BLaER1 treated with 17β-estradiol and CSF1 and Interleukin-3, amounts not matched to agents 10 nM and 100 nM (cell line): ENCODE data around the gene MYADM.

Experiments
- H3K27ac ChIP-seq, 11 experiments: shearing (Covaris generic); formaldehyde crosslinking; 2 replicates each; pipeline ENCODE4 v1.8.1; 2022
- H3K27me3 ChIP-seq, 11 experiments: shearing (Covaris generic); formaldehyde crosslinking; 2 replicates each; pipeline ENCODE4 v1.8.1; 2022
- H3K36me3 ChIP-seq, 11 experiments: shearing (Covaris generic); formaldehyde crosslinking; 2 replicates each; pipeline ENCODE4 v1.8.1; 2022
- H3K4me1 ChIP-seq, 10 experiments: shearing (Covaris generic); formaldehyde crosslinking; 2 replicates each; pipeline ENCODE4 v1.8.1; 2022
- H3K4me2 ChIP-seq, 11 experiments: shearing (Covaris generic); formaldehyde crosslinking; 2 replicates each; pipeline ENCODE4 v1.8.1; 2022
- H3K4me3 ChIP-seq, 10 experiments: shearing (Covaris generic); formaldehyde crosslinking; 2 replicates each; pipeline ENCODE4 v1.8.1; 2022
- H3K9ac ChIP-seq, 11 experiments: shearing (Covaris generic); formaldehyde crosslinking; 2 replicates each; pipeline ENCODE4 v1.8.1; 2022
- H3K9me3 ChIP-seq, 11 experiments: shearing (Covaris generic); formaldehyde crosslinking; replicated peaks in 1 of 11; 2 replicates each; pipeline ENCODE4 v1.8.1; 2022
- H4K20me1 ChIP-seq, 11 experiments: shearing (Covaris generic); formaldehyde crosslinking; 2 replicates each; pipeline ENCODE4 v1.8.1; 2022
- Cebpa-rat ChIP-seq, 11 experiments: shearing (Covaris generic); IDR thresholded peaks; 2 replicates each; pipeline ENCODE4 v1.8.1; 2022

The MYADM gene

GRCh38 chr19:53873773-53874605 is 6.3 kb downstream of the MYADM start:
- Histone ChIP-seq H3K27me3 (no peaks in the 10 kb centered on the region), H3K9me3 (no peaks in the 10 kb centered on the region), H3K4me1 (peaks cover 70 to 87% (median 80%) of the 10 kb centered on the region in 10 experiments), H3K4me3 (peak overlapping the region in 9 of 10 experiments; percentile 32 to 95 (median 50); a peak in 17 of 20 replicates), H4K20me1 (peaks cover 46 to 76% (median 64%) of the 10 kb centered on the region in 11 experiments), H3K36me3 (peaks cover 31 to 66% (median 55%) of the 10 kb centered on the region in 11 experiments), H3K4me2 (peak overlapping the region; percentile 81 to 100 (median 96)), H3K9ac (peak overlapping the region; percentile 34 to 98 (median 69); a peak in 18 of 22 replicates), H3K27ac (peak overlapping the region in 10 of 11 experiments; percentile 49 to 100 (median 96); a peak in 18 of 22 replicates)
- TF ChIP-seq Cebpa-rat (IDR thresholded peaks at IDR 0.05): no peak

- peak overlapping the region; percentile 81 to 100 (median 96) for H3K4me2 ChIP-seq
- H4K20me1 ChIP-seq: peaks cover 46 to 73% (median 64%) of the 10 kb centered on the region in 11 experiments
- H3K36me3 ChIP-seq: peaks cover 31 to 66% (median 55%) of the 10 kb centered on the region in 11 experiments
- H3K9me3 ChIP-seq: no peaks in the 10 kb centered on the region
- no peaks in the 10 kb centered on the region for H3K27me3 ChIP-seq
- H3K4me1 ChIP-seq: peaks cover 71 to 90% (median 82%) of the 10 kb centered on the region in 10 experiments
- peak overlapping the region in 9 of 10 experiments; percentile 32 to 95 (median 50); a peak in 17 of 20 replicates for H3K4me3 ChIP-seq
- peak overlapping the region in 10 of 11 experiments; percentile 49 to 100 (median 96); a peak in 19 of 22 replicates for H3K27ac ChIP-seq
- no peak for TF ChIP-seq Cebpa-rat (IDR thresholded peaks at IDR 0.05)
- H3K9ac ChIP-seq: peak overlapping the region; percentile 34 to 95 (median 68); a peak in 20 of 22 replicates
Observed at GRCh38 chr19:53874606-53874990, 6.9 kb downstream of the MYADM start.

- Histone ChIP-seq H3K27ac (peak overlapping the region in 10 of 11 experiments; percentile 49 to 100 (median 96); a peak in 18 of 22 replicates), H3K9ac (peak overlapping the region in 10 of 11 experiments; percentile 15 to 74 (median 66); a peak in 13 of 22 replicates), H3K9me3 (no peaks in the 10 kb centered on the region), H3K4me3 (peak overlapping the region in 8 of 10 experiments; percentile 4 to 95 (median 44); a peak in 7 of 20 replicates), H3K27me3 (no peaks in the 10 kb centered on the region), H3K4me1 (peaks cover 80 to 99% (median 91%) of the 10 kb centered on the region in 10 experiments), H4K20me1 (peaks cover 45 to 67% (median 63%) of the 10 kb centered on the region in 11 experiments), H3K4me2 (peak overlapping the region; percentile 81 to 100 (median 96)), H3K36me3 (peaks cover 31 to 65% (median 55%) of the 10 kb centered on the region in 11 experiments)
- TF ChIP-seq Cebpa-rat (IDR thresholded peaks at IDR 0.05): no peak
Observed at GRCh38 chr19:53875602-53876325, 8.1 kb downstream of the MYADM start.

- Histone ChIP-seq H3K4me1 (peaks cover 80 to 99% (median 91%) of the 10 kb centered on the region in 10 experiments), H3K4me2 (peak overlapping the region; percentile 77 to 100 (median 96)), H3K4me3 (0 out of 20 replicates have a peak overlapping the region, but pooled peaks of 1 of the 10 experiments have one; percentile 8), H4K20me1 (peaks cover 38 to 58% (median 55%) of the 10 kb centered on the region in 11 experiments), H3K9ac (peak overlapping the region in 1 of 11 experiments; percentile 7; a peak in 1 of 22 replicates), H3K9me3 (no peaks in the 10 kb centered on the region), H3K27ac (peak overlapping the region in 8 of 11 experiments; percentile 14 to 98 (median 46); a peak in 13 of 22 replicates), H3K27me3 (0 out of 22 replicates have a peak, but pooled peaks cover 0 to under 1% (median 0%) of the 10 kb centered on the region in 11 experiments), H3K36me3 (peaks cover 31 to 55% (median 52%) of the 10 kb centered on the region in 11 experiments)
- TF ChIP-seq Cebpa-rat (IDR thresholded peaks at IDR 0.05): no peak
Observed at GRCh38 chr19:53876651-53877224, 9.1 kb downstream of the MYADM start.

GRCh38 chr19:53877361-53877766 is 9.7 kb downstream of the MYADM start:
- peaks cover 31 to 49% (median 47%) of the 10 kb centered on the region in 11 experiments for H3K36me3 ChIP-seq
- H3K9ac ChIP-seq: peak overlapping the region in 1 of 11 experiments; percentile 36; a peak in 1 of 22 replicates
- H3K9me3 ChIP-seq: no peaks in the 10 kb centered on the region
- no peak for TF ChIP-seq Cebpa-rat (IDR thresholded peaks at IDR 0.05)
- H3K27me3 ChIP-seq: peaks cover 0 to 6% (median 0%) of the 10 kb centered on the region in 11 experiments; a peak in 5 of 22 replicates
- peak overlapping the region in 3 of 10 experiments; percentile 5 to 19 (median 8); a peak in 2 of 20 replicates for H3K4me3 ChIP-seq
- peaks cover 34 to 51% (median 49%) of the 10 kb centered on the region in 11 experiments for H4K20me1 ChIP-seq
- H3K27ac ChIP-seq: peak overlapping the region in 8 of 11 experiments; percentile 14 to 97 (median 41); a peak in 13 of 22 replicates
- peak overlapping the region; percentile 77 to 100 (median 96) for H3K4me2 ChIP-seq
- peaks cover 78 to 99% (median 91%) of the 10 kb centered on the region in 10 experiments for H3K4me1 ChIP-seq

- Histone ChIP-seq H3K4me2 (peak overlapping the region; percentile 93 to 99 (median 98)), H3K9me3 (no peaks in the 10 kb centered on the region), H3K27ac (peak overlapping the region; percentile 25 to 85 (median 72); a peak in 20 of 22 replicates), H3K27me3 (peaks cover 0 to 20% (median 3%) of the 10 kb centered on the region in 11 experiments; a peak in 12 of 22 replicates), H3K4me1 (peaks cover 73 to 97% (median 91%) of the 10 kb centered on the region in 10 experiments), H4K20me1 (peaks cover 20 to 37% (median 35%) of the 10 kb centered on the region in 11 experiments), H3K4me3 (peak overlapping the region; percentile 54 to 73 (median 64)), H3K36me3 (peaks cover 18 to 35% (median 33%) of the 10 kb centered on the region in 11 experiments), H3K9ac (peak overlapping the region; percentile 67 to 83 (median 76); a peak in 20 of 22 replicates)
- no peak for TF ChIP-seq Cebpa-rat (IDR thresholded peaks at IDR 0.05)
Observed at GRCh38 chr19:53878776-53879139, 11.1 kb downstream of the MYADM start.

GRCh38 chr19:53879140-53880081 is 11.7 kb downstream of the MYADM start:
- TF ChIP-seq Cebpa-rat (IDR thresholded peaks at IDR 0.05): no peak
- Histone ChIP-seq H3K4me3 (peak overlapping the region; percentile 54 to 73 (median 64)), H3K9me3 (no peaks in the 10 kb centered on the region), H3K4me1 (peaks cover 66 to 97% (median 90%) of the 10 kb centered on the region in 10 experiments), H3K27ac (peak overlapping the region; percentile 41 to 85 (median 73); a peak in 21 of 22 replicates), H3K4me2 (peak overlapping the region; percentile 93 to 99 (median 98)), H3K27me3 (peaks cover 0 to 27% (median 9%) of the 10 kb centered on the region in 11 experiments; a peak in 14 of 22 replicates), H4K20me1 (peaks cover 13 to 31% (median 28%) of the 10 kb centered on the region in 11 experiments; a peak in 18 of 22 replicates), H3K36me3 (peaks cover 11 to 29% (median 26%) of the 10 kb centered on the region in 11 experiments), H3K9ac (peak overlapping the region; percentile 67 to 83 (median 76))
